ENCODE measurements around the gene ACAP2. TPM values are rescaled to one million over a fixed set of nuclear protein-coding genes. Genes with fewer than 3 reads are reported as not detected.
"Not testable (repeated sequence)": the region's sequence is repeated elsewhere in the genome, so short reads cannot be mapped to it uniquely, and the experiment has no call there.

Gene ACAP2
- total RNA-seq, 1 donor from 2014 or later: 43.4 TPM

DNA sequence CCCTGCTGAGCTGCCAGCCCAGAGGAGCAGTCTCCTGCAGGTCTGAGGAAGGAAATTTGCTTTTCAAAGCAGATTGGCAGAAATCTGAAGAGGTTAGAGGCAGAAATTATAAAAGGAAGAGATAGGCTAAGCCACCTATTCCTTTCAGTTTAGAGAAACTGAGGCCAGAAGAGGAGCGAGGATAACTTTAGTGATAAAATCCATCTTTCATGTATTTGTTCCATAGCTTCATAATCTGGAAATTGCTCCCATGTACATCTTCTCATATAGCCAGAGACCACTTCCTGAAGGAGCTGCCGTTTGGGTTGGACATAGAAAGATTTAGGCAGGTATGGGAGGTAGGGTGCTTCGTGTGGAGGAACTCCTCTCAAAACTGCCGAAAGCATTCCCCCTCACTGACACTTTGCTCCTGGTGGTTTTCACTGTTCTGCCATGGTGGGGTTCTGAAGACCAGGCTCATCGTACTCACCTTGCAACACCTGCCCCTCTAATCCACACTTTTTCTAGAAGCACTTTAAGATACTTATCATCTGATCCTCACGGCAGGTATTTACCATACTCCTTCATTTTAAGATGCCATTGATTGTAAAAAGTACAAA is 670 bp upstream of the ACAP2 start:
- ATAC-seq: no peak

GRCh38 chr3:195441992-195442572 is 738 bp downstream of the ACAP2 start:
- peak; percentile 18 for ATAC-seq

DNA sequence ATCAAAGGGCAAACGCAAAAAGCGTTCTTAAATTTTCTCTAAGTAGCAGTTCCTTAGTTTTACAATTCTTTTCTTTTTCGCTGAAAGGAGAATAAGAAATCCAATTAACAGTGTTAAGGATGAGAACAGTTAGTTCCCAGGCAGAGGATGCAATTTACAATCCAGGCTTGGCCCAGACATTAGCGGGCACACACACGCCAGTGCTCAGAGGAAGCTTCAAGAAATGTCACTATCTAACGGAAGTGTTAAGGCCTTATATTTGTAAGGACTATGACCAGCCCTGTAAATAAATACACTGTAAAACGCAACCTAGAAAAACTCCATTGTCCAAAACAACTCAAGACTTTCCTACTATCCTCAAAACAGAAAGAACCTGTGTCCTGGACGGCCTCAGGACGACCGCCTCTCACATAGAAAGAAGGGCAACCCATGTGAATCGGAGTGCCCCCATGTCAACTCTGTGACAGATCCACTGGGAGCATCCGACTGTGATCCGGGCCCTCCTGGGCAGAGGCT is 1.3 kb downstream of the ACAP2 start:
- ATAC-seq: no peak

DNA sequence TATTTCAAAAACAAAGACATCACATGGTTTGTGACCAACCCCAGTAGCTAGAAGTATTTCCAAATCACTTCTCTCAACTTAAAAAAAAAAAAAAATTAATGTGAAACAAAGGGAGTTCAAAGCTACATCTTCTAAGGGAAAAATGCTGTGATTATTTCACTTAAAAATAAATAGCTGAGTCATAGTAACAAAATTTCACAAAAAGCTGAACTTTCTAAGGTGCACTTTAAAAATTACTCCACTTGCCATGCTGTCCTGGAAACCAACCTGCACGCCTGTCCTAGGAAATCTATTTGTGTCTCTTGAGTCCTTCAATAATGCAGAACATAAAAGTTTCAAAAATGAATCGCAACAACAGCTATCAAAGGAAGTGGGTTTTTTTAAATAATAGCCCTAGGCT is 1.8 kb downstream of the ACAP2 start:
- no peak for ATAC-seq

DNA sequence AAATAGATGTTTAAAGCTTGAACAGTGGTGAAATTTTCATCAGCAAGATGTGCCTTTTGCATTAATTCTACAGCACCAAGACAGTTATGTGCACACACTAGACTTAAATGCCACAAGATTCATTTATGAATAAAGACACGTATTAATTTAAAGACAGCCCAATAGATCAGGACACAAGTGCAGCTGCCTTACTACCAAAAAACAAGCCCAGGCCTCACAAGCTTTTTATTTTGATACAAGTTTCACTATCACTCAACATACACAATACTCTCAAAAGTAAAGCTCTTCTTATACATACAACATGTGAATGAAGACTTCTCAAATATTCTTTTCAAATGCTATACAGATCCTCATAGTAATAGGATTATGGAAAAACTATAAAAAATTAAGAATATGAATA is 2.4 kb downstream of the ACAP2 start:
- ATAC-seq: no peak

DNA sequence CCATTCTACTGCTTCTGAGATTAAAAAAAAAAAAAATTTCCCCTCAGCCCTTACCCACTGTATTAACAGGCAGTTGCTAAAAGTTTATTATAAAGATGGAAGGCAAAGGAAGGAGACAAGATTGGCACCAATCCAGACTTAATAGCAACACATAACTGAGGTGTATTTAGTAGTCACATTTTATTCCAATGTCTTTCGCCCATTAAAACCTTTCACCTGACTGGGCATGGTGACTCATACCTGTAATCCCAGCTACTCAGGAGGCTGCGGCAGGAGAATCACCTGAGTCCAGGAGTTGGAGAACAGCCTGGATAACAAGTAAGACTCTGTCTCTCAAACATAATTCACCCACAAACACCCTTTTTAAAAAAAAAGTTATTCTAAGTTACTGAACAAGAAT is 4.4 kb downstream of the ACAP2 start:
- ATAC-seq: no peak

GRCh38 chr3:195425849-195426248 is 17.0 kb downstream of the ACAP2 start:
- ATAC-seq: no peak

- no peak for ATAC-seq
Observed at GRCh38 chr3:195423818-195424217, 19.0 kb downstream of the ACAP2 start.

- no peak for ATAC-seq
Observed at GRCh38 chr3:195421400-195421799, 21.4 kb downstream of the ACAP2 start.

- no peak for ATAC-seq
Observed at GRCh38 chr3:195416795-195417194, 26.0 kb downstream of the ACAP2 start.

- ATAC-seq: no peak
Observed at GRCh38 chr3:195411836-195412235, 31.0 kb downstream of the ACAP2 start.

DNA sequence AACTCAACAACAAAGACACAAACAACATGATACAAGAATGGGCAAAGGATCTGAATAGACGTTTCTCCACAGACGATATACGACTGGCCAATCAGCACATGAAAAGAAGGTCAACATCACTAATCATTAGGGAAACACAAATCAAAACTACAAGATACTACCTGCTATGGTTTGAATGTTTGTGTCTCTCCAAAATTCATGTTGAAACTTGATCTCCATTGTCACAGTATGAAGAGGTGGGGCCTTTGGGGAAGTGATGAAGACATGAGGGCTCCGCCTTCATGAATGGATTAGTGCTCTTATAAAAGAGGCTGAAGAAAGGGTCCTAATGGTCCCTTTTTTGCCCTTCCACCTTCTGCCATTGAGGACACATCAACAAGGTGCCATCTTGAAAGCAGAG is 32.3 kb downstream of the ACAP2 start:
- ATAC-seq: peak; percentile 85

GRCh38 chr3:195407531-195408409 is 35.0 kb downstream of the ACAP2 start:
- ATAC-seq: peak; percentile 20

- ATAC-seq: no peak
Observed at GRCh38 chr3:195405651-195406050, 37.2 kb downstream of the ACAP2 start.

DNA sequence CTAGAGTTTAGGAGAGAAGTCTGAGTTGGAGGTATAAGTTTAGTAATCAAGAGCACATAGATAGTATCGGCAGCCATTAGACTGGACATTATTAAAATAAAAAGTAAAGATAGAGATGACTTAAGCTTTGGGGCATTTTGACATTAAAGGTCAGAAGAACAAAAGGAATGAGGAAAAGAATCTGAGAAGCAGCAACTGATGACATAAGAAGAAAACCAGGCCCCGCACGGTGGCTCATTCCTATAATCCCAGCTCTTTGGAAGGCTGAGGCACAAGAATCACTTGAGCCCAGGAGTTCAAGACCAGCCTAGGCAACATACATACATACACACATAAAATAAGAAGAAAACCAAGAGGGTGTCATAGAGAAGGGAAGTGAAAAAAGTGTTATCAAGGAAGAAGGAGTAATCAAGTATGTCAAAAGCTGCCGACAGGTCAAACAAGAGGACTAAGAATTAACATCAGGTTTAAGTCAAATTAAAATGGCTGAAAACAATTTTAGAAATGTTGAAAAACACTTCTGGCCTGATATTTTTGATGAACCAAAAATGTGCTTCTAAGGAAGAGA is 38.9 kb downstream of the ACAP2 start:
- no peak for ATAC-seq

- no peak for ATAC-seq
Observed at GRCh38 chr3:195403244-195403643, 39.6 kb downstream of the ACAP2 start.

- ATAC-seq: no peak
Observed at GRCh38 chr3:195401943-195402342, 40.9 kb downstream of the ACAP2 start.

GRCh38 chr3:195398460-195398859 is 44.4 kb downstream of the ACAP2 start:
- not testable (repeated sequence) for ATAC-seq

GRCh38 chr3:195397524-195397923 is 45.3 kb downstream of the ACAP2 start:
- ATAC-seq: no peak

DNA sequence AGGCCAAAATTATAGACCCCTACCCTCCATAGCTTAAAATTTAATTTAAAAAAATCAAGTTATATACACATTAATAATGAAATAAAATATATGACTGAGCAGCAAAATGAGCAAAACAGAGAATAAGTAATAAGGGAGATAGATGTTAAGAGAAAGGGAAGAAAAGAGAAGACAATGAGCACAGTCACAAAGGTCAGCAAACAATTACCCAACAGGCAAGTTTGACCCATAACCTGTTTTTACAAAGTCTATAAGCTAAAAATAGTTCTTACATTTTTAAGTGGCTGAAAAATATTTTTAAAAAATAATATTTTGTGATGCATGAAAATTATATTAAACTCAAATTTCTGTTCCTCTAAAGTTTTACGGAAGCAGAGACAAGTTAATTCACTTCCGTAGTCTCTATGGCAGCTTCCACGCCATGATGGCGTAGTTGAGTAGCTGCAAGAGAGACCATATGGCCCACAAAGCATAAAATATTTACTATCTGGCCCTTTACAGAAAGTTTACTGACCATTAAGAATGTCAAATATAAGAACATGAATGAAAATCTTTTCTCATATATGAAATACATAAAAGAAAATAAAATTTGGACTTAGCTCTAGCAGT is 47.5 kb downstream of the ACAP2 start:
- no peak for ATAC-seq

DNA sequence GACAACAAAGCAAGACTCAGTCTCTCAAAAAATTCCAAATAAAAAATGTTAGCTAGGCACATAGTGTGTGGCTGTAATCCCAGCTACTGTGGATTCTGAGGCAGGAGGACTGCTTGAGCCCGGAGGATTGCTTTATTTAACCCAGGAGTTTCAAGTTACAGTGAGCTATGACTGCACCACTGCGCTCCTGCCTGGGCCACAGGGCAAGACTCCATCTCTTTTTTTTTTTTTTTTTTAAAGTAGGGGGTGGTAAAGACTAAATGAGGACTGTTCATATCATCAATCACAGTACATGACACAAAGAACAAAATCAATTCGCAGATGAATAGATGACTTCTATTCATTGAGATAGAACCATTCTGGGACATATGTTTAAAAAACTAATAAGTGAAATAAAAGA is 48.1 kb downstream of the ACAP2 start:
- no peak for ATAC-seq

GRCh38 chr3:195394024-195394423 is 48.8 kb downstream of the ACAP2 start:
- no peak for ATAC-seq

GRCh38 chr3:195388380-195388779 is 54.4 kb downstream of the ACAP2 start:
- peak; percentile 94 for ATAC-seq

All from esophagus mucosa (tissue), 1 donor.